ENCODE data around the gene MIPOL1.

MIPOL1 gene

DNA sequence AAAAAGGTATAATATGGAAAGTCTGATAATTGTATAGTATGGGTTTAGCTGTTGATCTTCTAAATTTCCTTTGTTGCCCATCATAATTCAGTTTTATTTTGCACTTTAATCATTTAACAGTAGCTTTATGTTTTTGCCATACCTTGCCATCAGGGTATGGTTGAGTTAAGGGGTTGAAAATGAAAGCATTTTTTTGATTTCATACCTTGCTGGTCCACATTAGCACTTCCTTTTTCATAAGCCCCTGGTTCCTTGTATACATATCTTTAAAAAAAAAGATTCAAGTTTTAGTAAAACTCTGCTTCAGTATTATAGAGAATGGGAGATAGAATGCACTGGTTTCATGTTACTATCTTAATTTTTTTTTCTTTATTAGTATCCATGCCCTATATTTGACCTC is 71.1 kb downstream of the MIPOL1 start:
- H3K4me3 ChIP-seq (ENCODE audit: control insufficient read depth, low read depth, low read length), result no peak overlapping the region
- no peak for DNase-seq (ENCODE audit: low read depth)
- TF ChIP-seq, protein P1, sequence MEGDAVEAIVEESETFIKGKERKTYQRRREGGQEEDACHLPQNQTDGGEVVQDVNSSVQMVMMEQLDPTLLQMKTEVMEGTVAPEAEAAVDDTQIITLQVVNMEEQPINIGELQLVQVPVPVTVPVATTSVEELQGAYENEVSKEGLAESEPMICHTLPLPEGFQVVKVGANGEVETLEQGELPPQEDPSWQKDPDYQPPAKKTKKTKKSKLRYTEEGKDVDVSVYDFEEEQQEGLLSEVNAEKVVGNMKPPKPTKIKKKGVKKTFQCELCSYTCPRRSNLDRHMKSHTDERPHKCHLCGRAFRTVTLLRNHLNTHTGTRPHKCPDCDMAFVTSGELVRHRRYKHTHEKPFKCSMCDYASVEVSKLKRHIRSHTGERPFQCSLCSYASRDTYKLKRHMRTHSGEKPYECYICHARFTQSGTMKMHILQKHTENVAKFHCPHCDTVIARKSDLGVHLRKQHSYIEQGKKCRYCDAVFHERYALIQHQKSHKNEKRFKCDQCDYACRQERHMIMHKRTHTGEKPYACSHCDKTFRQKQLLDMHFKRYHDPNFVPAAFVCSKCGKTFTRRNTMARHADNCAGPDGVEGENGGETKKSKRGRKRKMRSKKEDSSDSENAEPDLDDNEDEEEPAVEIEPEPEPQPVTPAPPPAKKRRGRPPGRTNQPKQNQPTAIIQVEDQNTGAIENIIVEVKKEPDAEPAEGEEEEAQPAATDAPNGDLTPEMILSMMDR (conservative IDR thresholded peaks at IDR 0.05; ENCODE audit: control insufficient read depth, insufficient read depth, low read depth, low read length), result no peak

DNA sequence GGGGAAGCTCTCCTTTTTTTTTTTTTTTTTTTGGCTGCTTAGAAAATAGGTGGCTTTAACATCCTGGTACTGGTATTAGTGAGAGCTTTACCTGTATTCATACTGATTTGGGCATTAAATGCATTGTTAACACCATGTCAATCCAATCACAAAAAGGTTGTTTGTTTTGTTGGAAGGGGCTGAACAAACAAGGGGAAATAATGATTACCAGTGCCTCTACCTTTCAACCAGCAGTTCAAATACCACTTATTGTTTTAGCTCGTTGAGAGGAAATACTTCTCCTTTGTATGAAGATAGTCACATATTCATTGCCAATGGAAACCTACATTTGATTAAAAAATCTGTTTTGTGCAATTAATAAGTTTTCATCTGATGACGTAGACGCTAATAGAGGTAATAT is 72.9 kb downstream of the MIPOL1 start:
- no peak for DNase-seq (ENCODE audit: low read depth)
- H3K4me3 ChIP-seq (ENCODE audit: control insufficient read depth, low read depth, low read length), result no peak overlapping the region
- TF ChIP-seq, protein P1 (conservative IDR thresholded peaks at IDR 0.05; ENCODE audit: control insufficient read depth, insufficient read depth, low read depth, low read length), result no peak

DNA sequence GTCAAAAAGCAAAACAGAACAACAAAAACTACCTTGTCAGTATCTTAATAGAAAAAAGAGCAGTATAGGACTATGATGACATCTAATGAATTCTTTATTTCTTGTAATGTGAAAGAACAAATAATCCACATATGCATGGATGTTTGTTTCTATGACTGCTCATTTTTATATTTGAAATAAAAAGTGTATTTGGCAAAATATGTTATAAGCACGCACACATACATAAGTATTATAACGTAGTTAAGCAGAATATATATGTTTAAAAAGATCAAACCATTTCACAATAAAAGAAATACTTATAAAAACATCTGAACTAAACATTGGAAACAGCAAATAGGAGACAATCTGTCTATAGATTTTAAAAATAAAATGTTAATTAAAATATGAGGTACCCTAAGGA is 74.8 kb downstream of the MIPOL1 start:
- H3K4me3 ChIP-seq (ENCODE audit: control insufficient read depth, low read depth, low read length), result no peak overlapping the region
- TF ChIP-seq, protein P1 (conservative IDR thresholded peaks at IDR 0.05; ENCODE audit: control insufficient read depth, insufficient read depth, low read depth, low read length), result no peak
- no peak for DNase-seq (ENCODE audit: low read depth)

DNA sequence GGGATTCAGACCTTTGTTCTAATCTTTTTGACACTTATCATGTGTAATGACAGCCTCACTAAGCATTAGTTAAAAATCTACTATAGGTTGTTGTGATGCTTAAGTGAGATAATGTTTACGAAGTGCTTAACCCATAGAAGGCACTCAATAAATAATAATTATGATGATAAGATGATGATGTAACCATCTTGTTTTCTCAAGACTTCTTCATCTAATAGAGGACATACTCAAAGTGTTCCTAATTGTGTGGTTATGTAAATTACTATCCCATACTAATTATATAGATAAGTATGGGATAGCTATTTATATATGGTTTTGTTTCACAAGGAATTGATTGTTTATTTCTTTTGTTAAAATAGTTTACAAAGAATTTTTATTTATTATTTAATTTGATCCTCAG is 76.9 kb downstream of the MIPOL1 start:
- TF ChIP-seq, protein P1 (conservative IDR thresholded peaks at IDR 0.05; ENCODE audit: control insufficient read depth, insufficient read depth, low read depth, low read length), result no peak

DNA sequence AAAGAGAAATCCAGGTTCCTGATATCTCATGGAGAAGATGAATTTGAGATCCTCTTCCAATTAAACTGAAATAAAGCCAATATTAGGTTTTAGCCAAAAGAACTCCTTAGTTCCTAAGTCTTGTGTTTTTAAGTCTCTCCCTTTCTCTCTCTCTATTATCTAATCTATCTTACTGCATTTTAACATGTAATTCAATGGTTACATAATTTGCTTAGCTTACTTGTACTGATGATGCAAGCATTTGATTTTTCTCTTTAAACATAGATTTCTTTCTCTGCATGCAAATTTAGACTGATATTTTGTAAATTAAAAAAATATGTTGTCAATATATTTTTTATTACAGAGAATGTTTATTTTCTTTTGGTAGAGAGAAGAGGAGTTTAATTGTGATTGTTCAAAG is 78.2 kb downstream of the MIPOL1 start:
- H3K4me3 ChIP-seq (ENCODE audit: control insufficient read depth, low read depth, low read length), result no peak overlapping the region
- no peak for DNase-seq (ENCODE audit: low read depth)
- TF ChIP-seq, protein P1 (conservative IDR thresholded peaks at IDR 0.05; ENCODE audit: control insufficient read depth, insufficient read depth, low read depth, low read length), result no peak

More for the DNA sequence above, 76.9 kb downstream of the MIPOL1 start:
- H3K4me3 ChIP-seq (ENCODE audit: control insufficient read depth, low read depth, low read length), result no peak overlapping the region
- DNase-seq (ENCODE audit: low read depth), result no peak

DNA sequence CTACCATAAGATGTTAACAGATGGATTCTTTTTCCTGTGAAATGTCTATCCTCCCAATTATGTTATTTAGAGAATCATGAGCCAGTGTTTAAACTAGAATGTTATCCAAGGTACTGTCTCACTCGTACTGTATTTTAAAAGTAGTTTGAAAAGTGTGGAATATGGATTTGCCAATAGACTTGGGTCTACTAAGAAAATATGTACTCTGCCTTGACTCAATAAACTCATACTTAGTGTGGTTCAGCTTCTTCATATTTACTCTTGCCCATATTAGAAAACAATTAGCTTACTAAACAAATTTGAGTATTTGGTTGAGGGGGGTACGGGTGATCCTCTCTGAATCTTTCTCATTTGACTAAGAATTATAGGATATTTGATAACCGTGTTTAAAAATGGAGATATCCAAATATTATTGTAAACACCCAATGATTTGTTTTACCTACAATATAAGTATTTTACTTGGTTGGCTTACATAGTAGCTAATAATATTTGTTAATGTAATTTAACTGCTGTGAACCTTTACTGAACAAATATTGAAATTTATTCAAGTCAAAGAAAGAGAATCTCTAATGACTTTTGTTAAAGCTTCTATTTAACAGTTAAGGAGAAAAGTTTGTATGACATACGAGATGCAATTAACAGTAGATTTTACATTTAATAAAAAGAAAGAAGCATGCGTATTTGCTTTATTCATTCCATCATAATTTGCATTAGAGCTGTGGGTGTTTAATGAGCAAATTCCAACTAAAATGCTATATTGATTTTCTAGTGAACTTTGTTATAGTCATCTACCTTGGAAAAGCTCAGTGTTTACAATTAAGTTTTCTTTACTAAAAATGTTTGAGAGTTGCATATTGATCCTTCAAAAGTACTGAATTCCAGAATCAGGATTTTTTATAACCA is 81.2 kb downstream of the MIPOL1 start:
- no peak for DNase-seq (ENCODE audit: low read depth)
- TF ChIP-seq, protein P1 (conservative IDR thresholded peaks at IDR 0.05; ENCODE audit: control insufficient read depth, insufficient read depth, low read depth, low read length), result no peak
- H3K4me3 ChIP-seq (ENCODE audit: control insufficient read depth, low read depth, low read length), result no peak overlapping the region

Measured in fibroblast of mammary gland (primary cell).